HFFc6 (cell line): ENCODE data around the gene KLF4. TPM values are rescaled to one million over a fixed set of nuclear protein-coding genes. Genes with fewer than 3 reads are reported as not detected.

ENCODE experiments used
- DNase-seq: peaks from one replicate; pipeline ENCODE4 v3.0.0-alpha.2; 2018
- H3K27ac Mint-ChIP-seq: 2 replicates; pipeline ENCODE4 v1.8.0; 2020; ENCODE audit warnings: mild to moderate bottlenecking, mixed read lengths
- H3K27me3 Mint-ChIP-seq: 2 replicates; pipeline ENCODE4 v1.8.0; 2021; ENCODE audit warnings: mild to moderate bottlenecking, moderate library complexity, mixed read lengths; ENCODE audit not compliant: insufficient read depth
- H3K36me3 Mint-ChIP-seq: 2 replicates; pipeline ENCODE4 v1.8.0; 2021; ENCODE audit warnings: low read depth, mixed read lengths
- H3K4me1 Mint-ChIP-seq: 2 replicates; pipeline ENCODE4 v1.8.0; 2020; ENCODE audit warnings: low read depth, mixed read lengths
- H3K4me3 Mint-ChIP-seq: 2 replicates; pipeline ENCODE4 v1.8.0; 2020; ENCODE audit warnings: mild to moderate bottlenecking, moderate library complexity, mixed read lengths
- H3K9me3 Mint-ChIP-seq: 2 replicates; pipeline ENCODE4 v1.8.0; 2020; ENCODE audit warnings: mild to moderate bottlenecking, mixed read lengths
- total RNA-seq, 6 experiments: library from RNA; stranded (reverse); fragmentation: NEBNext Ultra II Directional; extraction: Animal tissue kit (Norgen Biotek cat#: 25700); gene quantifications; 2 replicates in 1 of 6; 3 replicates in 5 of 6; pipeline ENCODE4 v1.2.3, GENCODE V29; 2021
- TF ChIP-seq, protein P1 (sequence below): fragments of 200-600 bp; sonication (generic); IDR thresholded peaks from 2 replicates; pipeline ENCODE4 v1.5.0; 2021; ENCODE audit warnings: antibody characterized with exemption, mild to moderate bottlenecking

Gene KLF4
- total RNA-seq, 6 experiments from 2014 or later, result 1.3 to 3.3 (median 2.4) TPM

DNA sequence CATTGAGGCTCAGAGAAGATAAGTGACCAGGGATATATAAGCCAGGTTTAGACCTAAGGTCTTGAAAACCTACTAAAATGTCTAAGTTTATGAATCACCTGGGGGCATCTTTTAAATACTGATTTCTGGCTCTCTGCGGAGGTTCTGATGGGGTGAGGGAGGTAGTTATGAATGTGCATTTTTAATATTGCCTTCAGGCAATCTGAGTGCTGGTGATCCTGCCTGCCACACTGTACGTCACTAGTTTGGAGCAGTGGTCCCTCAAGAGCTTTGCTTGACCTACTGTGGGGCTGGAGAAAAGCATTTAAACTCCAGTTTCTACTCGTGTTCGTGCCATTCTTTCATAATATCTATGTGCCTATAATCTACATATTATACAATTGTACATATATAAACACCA is 36.1 kb downstream of the KLF4 start:
- H3K4me3 Mint-ChIP-seq, result no peak overlapping the region
- TF ChIP-seq, protein P1, sequence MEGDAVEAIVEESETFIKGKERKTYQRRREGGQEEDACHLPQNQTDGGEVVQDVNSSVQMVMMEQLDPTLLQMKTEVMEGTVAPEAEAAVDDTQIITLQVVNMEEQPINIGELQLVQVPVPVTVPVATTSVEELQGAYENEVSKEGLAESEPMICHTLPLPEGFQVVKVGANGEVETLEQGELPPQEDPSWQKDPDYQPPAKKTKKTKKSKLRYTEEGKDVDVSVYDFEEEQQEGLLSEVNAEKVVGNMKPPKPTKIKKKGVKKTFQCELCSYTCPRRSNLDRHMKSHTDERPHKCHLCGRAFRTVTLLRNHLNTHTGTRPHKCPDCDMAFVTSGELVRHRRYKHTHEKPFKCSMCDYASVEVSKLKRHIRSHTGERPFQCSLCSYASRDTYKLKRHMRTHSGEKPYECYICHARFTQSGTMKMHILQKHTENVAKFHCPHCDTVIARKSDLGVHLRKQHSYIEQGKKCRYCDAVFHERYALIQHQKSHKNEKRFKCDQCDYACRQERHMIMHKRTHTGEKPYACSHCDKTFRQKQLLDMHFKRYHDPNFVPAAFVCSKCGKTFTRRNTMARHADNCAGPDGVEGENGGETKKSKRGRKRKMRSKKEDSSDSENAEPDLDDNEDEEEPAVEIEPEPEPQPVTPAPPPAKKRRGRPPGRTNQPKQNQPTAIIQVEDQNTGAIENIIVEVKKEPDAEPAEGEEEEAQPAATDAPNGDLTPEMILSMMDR, result no peak
- DNase-seq, result no peak
- peaks cover 6% of the 10 kb centered on the region for H3K27me3 Mint-ChIP-seq
- H3K4me1 Mint-ChIP-seq, result no peaks in the 10 kb centered on the region
- no peak overlapping the region for H3K27ac Mint-ChIP-seq
- H3K9me3 Mint-ChIP-seq, result no peaks in the 10 kb centered on the region
- H3K36me3 Mint-ChIP-seq, result no peaks in the 10 kb centered on the region

DNA sequence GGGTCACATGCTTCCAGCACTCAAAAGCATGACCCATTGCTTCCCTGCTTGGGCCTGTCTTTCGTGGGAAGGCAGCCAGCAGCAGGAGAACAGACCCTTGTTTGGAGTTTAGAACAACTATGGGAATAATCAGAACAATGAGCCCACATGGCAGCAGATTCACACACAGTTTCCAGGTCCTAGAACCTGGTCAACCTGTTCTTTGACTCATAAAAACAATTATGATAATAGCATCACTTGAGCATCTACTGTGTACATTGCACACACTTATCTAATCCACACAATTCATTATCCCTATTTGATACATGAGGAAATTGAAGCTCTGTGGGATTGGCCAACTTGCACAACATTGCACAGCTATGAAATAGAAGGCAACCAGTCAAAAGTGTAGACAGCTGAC is 41.7 kb downstream of the KLF4 start:
- TF ChIP-seq, protein P1, result no peak
- H3K27ac Mint-ChIP-seq, result no peak overlapping the region
- H3K27me3 Mint-ChIP-seq, result peaks cover 10% of the 10 kb centered on the region

DNA sequence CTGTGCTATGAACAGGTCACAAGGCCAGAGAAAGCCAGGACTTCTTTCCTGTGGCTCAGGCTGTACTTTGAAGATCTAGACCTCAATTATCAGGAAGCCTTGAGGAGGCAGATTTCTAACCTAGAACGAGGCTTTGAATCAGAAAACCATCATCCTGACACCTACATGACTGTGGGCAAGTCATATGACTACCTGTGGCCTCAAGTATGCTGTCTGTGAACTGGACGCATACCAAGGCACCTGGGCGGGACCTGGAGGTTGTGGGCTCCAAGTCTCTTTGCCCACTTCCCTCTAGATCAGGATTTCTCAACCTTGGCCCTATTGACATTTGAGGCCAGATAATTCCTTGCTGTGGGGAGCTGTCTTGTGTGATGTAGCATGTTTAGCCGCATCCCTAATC is 42.5 kb downstream of the KLF4 start:
- no peak overlapping the region for H3K4me3 Mint-ChIP-seq
- no peaks in the 10 kb centered on the region; the same call in 1 of the 2 replicates for H3K36me3 Mint-ChIP-seq
- no peaks in the 10 kb centered on the region for H3K9me3 Mint-ChIP-seq
- no peaks in the 10 kb centered on the region for H3K4me1 Mint-ChIP-seq
- TF ChIP-seq, protein P1, result no peak
- no peak overlapping the region for H3K27ac Mint-ChIP-seq
- no peak for DNase-seq
- H3K27me3 Mint-ChIP-seq, result peaks cover 10% of the 10 kb centered on the region

More for the DNA sequence above, 41.7 kb downstream of the KLF4 start:
- Mint-ChIP-seq H3K36me3 (no peaks in the 10 kb centered on the region; the same call in 1 of the 2 replicates), H3K4me1 (no peaks in the 10 kb centered on the region), H3K4me3 (no peak overlapping the region), H3K9me3 (no peaks in the 10 kb centered on the region)
- no peak for DNase-seq

DNA sequence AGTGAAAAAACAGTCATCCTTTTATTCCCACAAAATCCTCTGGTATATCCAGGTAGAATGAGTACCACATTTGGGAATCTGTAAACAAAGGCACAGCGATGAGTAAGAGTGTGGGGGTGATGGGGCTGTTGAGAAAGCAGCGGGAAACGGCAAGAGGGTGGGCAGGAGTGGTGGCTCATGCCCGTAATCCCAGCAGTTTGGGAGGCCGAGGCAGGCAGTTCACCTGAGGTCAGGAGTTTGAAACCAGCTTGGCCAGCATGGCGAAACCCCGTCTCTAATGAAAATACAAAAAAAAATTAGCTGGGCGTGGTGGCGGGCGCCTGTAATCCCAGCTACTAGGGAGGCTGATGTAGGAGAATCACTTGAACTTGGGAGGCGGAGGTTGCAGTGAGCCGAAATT is 43.1 kb downstream of the KLF4 start:
- DNase-seq, result no peak
- Mint-ChIP-seq H3K4me3 (no peak overlapping the region), H3K9me3 (no peaks in the 10 kb centered on the region), H3K27me3 (peaks cover 10% of the 10 kb centered on the region), H3K4me1 (no peaks in the 10 kb centered on the region), H3K36me3 (no peaks in the 10 kb centered on the region; the same call in 1 of the 2 replicates), H3K27ac (no peak overlapping the region)
- TF ChIP-seq, protein P1, result no peak

DNA sequence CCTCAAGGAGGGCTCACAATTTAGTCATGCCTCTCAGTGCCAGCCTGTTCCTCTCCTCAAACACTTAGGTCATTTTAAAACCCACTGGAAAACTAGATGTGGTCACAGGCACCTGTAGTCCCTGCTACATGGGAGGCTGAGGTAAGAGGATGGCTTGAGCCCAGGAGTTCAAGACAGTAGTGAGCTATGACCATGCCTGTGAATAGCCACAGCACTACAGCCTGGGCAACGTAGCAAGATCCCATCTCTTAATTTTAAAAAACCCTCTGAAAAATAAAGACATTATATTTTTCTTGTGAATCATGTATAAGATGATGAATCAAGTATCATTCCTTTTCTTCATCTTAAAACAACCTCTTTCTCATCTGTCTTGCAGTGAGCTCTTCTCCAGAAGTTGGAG is 45.8 kb downstream of the KLF4 start:
- Mint-ChIP-seq H3K27ac (no peak overlapping the region), H3K36me3 (no peaks in the 10 kb centered on the region; the same call in 1 of the 2 replicates), H3K27me3 (peaks cover 12% of the 10 kb centered on the region), H3K9me3 (no peaks in the 10 kb centered on the region), H3K4me1 (no peaks in the 10 kb centered on the region), H3K4me3 (no peak overlapping the region)
- TF ChIP-seq, protein P1, result no peak
- no peak for DNase-seq

DNA sequence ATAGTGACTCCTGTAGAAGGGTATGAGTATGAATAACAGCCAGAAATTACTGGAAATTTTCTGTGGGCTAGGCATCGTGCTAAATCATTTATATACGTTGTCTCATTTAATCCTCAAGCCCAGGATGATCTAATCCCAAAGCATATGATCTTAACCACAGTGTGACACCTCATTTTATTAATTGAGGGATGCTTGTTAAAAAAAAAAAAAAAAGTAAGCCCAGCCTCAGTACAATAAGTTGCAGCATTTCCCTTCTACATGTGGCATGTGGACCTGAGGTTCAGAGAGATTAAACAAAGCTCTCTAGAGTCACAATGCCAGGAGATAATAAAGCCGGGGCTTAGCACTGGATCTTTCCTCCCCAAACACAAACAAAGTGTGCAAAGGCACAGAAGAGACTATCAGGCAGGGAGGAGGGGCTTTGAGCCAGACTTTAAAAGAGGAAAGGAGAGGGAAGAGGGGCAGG is 49.5 kb downstream of the KLF4 start:
- H3K36me3 Mint-ChIP-seq, result no peaks in the 10 kb centered on the region
- peaks cover 12% of the 10 kb centered on the region for H3K27me3 Mint-ChIP-seq
- no peak overlapping the region for H3K27ac Mint-ChIP-seq
- 0 out of 2 replicates have a peak, but pooled peaks cover 4% of the 10 kb centered on the region for H3K4me1 Mint-ChIP-seq
- no peak for DNase-seq
- H3K9me3 Mint-ChIP-seq, result no peaks in the 10 kb centered on the region
- TF ChIP-seq, protein P1, result no peak
- H3K4me3 Mint-ChIP-seq, result no peak overlapping the region
